OCI-LY3 (cell line): Measurements from ENCODE around the gene IMMP2L.

Experiments used
- H2AFZ ChIP-seq: fragments of 200-600, 300-600 bp; shearing (Covaris generic); 2 replicates; pipeline ENCODE4 v1.6.0; 2014; ENCODE audit warnings: antibody characterized with exemption, low read depth, low read length
- H3K27ac ChIP-seq: fragments of 200-600, 300-600 bp; sonication (generic); 2 replicates; pipeline ENCODE4 v1.5.1; 2014; ENCODE audit warnings: mild to moderate bottlenecking, low read length, moderate library complexity, mixed read lengths
- H3K27me3 ChIP-seq: fragments of 200-600, 300-600 bp; sonication (generic); 2 replicates; pipeline ENCODE4 v1.6.1; 2014; ENCODE audit warnings: low read depth, low read length, mixed read lengths
- H3K36me3 ChIP-seq: fragments of 200-600, 300-600 bp; sonication (generic); replicated peaks from 2 replicates; pipeline ENCODE3; 2014; ENCODE audit warnings: low read depth, low read length, mixed read lengths
- H3K4me1 ChIP-seq: fragments of 300-600, 200-600 bp; sonication (generic); 2 replicates; pipeline ENCODE4 v1.6.1; 2014; ENCODE audit warnings: low read length, mixed read lengths
- H3K4me2 ChIP-seq: fragments of 200-600, 300-600 bp; sonication (generic); 2 replicates; pipeline ENCODE4 v1.6.1; 2014; ENCODE audit warnings: low read length, mixed read lengths
- H3K4me3 ChIP-seq: fragments of 300-600, 200-600 bp; sonication (generic); 2 replicates; pipeline ENCODE4 v1.5.1; 2014; ENCODE audit warnings: antibody characterized with exemption, mild to moderate bottlenecking, low read length, moderate library complexity
- H3K79me2 ChIP-seq: fragments of 300-600, 200-600 bp; shearing (Covaris generic); 2 replicates; pipeline ENCODE4 v1.6.1; 2014; ENCODE audit warnings: mild to moderate bottlenecking, low read length, mixed read lengths
- H3K9ac ChIP-seq: fragments of 300-600, 200-600 bp; shearing (Covaris generic); 2 replicates; pipeline ENCODE4 v1.6.0; 2014; ENCODE audit warnings: mild to moderate bottlenecking, low read length, moderate library complexity
- H3K9me3 ChIP-seq: fragments of 200-600, 300-600 bp; shearing (Covaris generic); 2 replicates; pipeline ENCODE4 v1.6.1; 2014; ENCODE audit warnings: low read length, mixed read lengths; ENCODE audit not compliant: insufficient read depth
- H4K20me1 ChIP-seq: fragments of 200-600, 300-600 bp; sonication (generic); 2 replicates; pipeline ENCODE4 v1.6.1; 2016; ENCODE audit warnings: low read length, mixed read lengths; ENCODE audit not compliant: insufficient read depth
- EZH2phosphoT487 ChIP-seq: fragments of 200-600 bp; shearing (Covaris generic); IDR thresholded peaks from 2 replicates; pipeline ENCODE4 v1.6.1; 2018; ENCODE audit warnings: antibody characterized with exemption, mixed run types, low read depth
- TF ChIP-seq, protein P1 (sequence below): fragments of 200-600, 300-600 bp; sonication (generic); IDR thresholded peaks from 2 replicates; pipeline ENCODE4 v1.5.1; 2014; ENCODE audit warnings: antibody characterized with exemption, low read length, low read depth

IMMP2L gene

DNA sequence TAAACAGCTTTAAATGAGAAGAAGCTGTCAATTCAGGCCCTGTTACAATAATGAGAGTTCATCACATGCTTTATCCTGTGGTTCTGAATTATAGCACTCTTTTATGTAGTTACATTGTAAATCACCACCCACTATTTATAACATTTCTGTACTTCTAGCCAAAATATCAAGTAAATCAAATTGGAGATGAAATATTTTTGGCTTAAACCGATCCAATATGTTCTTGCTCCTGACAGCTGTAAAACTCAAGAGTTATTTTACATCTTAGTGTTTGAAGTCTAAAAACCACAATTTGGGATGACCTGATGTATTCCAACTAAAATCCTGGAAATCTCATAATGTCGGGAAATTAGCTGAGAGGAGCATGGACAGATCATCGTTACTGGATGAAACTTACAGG, 842.6 kb downstream of the IMMP2L start:
- Histone ChIP-seq H3K4me3 (no peak overlapping the region), H3K4me2 (no peak overlapping the region), H3K79me2 (no peaks in the 10 kb centered on the region), H3K9me3 (no peaks in the 10 kb centered on the region), H2AFZ (no peak overlapping the region), H3K27ac (no peak overlapping the region), H3K27me3 (no peaks in the 10 kb centered on the region), H3K9ac (no peak overlapping the region), H3K4me1 (no peaks in the 10 kb centered on the region), H3K36me3 (no peaks in the 10 kb centered on the region), H4K20me1 (no peaks in the 10 kb centered on the region)
- no peak for TF ChIP-seq EZH2phosphoT487
- TF ChIP-seq, protein P1, sequence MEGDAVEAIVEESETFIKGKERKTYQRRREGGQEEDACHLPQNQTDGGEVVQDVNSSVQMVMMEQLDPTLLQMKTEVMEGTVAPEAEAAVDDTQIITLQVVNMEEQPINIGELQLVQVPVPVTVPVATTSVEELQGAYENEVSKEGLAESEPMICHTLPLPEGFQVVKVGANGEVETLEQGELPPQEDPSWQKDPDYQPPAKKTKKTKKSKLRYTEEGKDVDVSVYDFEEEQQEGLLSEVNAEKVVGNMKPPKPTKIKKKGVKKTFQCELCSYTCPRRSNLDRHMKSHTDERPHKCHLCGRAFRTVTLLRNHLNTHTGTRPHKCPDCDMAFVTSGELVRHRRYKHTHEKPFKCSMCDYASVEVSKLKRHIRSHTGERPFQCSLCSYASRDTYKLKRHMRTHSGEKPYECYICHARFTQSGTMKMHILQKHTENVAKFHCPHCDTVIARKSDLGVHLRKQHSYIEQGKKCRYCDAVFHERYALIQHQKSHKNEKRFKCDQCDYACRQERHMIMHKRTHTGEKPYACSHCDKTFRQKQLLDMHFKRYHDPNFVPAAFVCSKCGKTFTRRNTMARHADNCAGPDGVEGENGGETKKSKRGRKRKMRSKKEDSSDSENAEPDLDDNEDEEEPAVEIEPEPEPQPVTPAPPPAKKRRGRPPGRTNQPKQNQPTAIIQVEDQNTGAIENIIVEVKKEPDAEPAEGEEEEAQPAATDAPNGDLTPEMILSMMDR, result no peak

DNA sequence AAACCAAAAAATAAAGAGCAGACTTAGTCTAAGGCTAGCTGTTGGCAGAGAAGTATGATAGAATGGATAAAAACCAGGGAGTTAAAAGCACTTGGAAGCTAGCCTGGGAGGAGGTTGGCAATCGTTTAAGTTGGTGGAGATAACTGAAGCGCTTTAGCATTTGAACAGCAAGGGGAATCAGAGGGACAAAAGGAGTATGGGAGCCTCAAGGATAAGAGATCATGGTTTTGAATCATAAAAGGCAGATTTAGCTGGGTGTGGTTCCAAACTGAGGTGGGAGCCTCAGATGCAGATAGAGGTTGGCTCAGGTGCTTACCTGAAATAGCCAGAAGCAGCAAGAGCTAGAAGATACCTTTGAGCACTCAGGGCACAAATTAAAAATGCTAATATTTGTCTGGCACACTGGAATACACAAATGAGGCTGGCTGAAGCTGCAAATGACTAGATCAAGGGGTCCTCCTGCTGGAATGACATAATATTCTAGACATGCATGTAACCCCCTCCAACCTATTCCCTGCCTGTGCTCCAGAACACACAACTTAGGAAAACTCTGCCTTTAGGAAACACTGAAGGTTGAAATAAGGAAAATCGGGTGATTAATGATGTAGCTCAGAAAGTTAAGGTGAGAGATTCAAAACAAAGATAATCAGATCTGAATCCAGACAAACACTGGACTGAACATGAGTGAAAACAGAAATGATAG, 843.6 kb downstream of the IMMP2L start:
- Histone ChIP-seq H3K79me2 (no peaks in the 10 kb centered on the region), H2AFZ (no peak overlapping the region), H3K4me3 (no peak overlapping the region), H3K9me3 (no peaks in the 10 kb centered on the region), H3K27ac (no peak overlapping the region), H3K36me3 (no peaks in the 10 kb centered on the region), H3K27me3 (no peaks in the 10 kb centered on the region), H4K20me1 (no peaks in the 10 kb centered on the region), H3K9ac (no peak overlapping the region), H3K4me1 (peaks cover 4% of the 10 kb centered on the region; the same call in 1 of the 2 replicates), H3K4me2 (no peak overlapping the region)
- TF ChIP-seq EZH2phosphoT487, result no peak
- TF ChIP-seq, protein P1, result no peak

DNA sequence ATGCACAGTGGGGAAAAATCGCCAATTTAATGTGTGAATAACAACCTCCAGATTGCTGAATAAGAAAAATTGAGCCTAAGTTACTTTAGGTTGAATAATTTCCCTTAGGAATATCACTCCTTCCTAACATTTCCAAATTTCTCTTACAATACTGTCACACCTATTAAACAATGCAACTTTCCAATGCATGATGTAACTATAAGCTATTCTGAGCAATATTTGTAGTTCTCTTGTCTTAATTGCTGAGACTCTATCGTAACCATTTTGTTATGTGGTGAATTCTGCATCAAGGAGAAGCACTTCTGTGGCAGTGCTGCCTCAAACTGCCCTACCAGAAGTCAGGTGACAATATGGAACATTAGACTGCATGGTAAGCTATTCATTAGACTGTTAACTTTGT, 858.1 kb downstream of the IMMP2L start:
- no peak overlapping the region for H3K9ac ChIP-seq
- no peaks in the 10 kb centered on the region for H3K79me2 ChIP-seq
- H3K27ac ChIP-seq, result no peak overlapping the region
- no peaks in the 10 kb centered on the region for H4K20me1 ChIP-seq
- no peak overlapping the region for H3K4me3 ChIP-seq
- TF ChIP-seq, protein P1, result no peak
- TF ChIP-seq EZH2phosphoT487, result no peak
- H3K4me2 ChIP-seq, result no peak overlapping the region
- no peaks in the 10 kb centered on the region for H3K36me3 ChIP-seq
- no peak overlapping the region for H2AFZ ChIP-seq
- H3K9me3 ChIP-seq, result no peaks in the 10 kb centered on the region
- H3K27me3 ChIP-seq, result no peaks in the 10 kb centered on the region
- H3K4me1 ChIP-seq, result no peaks in the 10 kb centered on the region

DNA sequence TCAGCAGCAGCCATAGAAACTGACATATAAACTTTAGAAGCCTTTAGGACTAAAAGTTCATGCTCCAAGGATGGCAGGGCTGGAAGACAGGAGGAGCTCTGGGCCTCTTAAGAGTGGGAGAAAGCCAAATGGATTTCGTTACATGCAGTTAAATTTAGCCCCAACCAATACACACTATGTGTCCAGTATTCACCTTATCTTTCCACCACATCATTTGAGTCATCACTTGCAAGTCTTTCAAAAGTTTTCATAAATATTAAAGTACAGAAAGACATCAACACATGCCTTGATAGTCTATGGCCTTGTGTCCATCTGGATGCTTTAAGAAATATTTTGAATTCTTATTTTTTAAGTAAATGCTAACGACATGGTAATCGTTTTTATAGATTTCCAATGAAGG, 863.7 kb downstream of the IMMP2L start:
- Histone ChIP-seq H3K9ac (no peak overlapping the region), H4K20me1 (no peaks in the 10 kb centered on the region)
- TF ChIP-seq, protein P1, result no peak
- no peak for TF ChIP-seq EZH2phosphoT487

More for the DNA sequence above, 863.7 kb downstream of the IMMP2L start:
- Histone ChIP-seq H3K79me2 (no peaks in the 10 kb centered on the region), H2AFZ (no peak overlapping the region), H3K27me3 (no peaks in the 10 kb centered on the region), H3K36me3 (no peaks in the 10 kb centered on the region), H3K27ac (no peak overlapping the region), H3K4me3 (no peak overlapping the region), H3K4me1 (no peaks in the 10 kb centered on the region), H3K4me2 (no peak overlapping the region), H3K9me3 (no peaks in the 10 kb centered on the region)
